ENCODE results near the gene AMZ1.

The AMZ1 gene

DNA sequence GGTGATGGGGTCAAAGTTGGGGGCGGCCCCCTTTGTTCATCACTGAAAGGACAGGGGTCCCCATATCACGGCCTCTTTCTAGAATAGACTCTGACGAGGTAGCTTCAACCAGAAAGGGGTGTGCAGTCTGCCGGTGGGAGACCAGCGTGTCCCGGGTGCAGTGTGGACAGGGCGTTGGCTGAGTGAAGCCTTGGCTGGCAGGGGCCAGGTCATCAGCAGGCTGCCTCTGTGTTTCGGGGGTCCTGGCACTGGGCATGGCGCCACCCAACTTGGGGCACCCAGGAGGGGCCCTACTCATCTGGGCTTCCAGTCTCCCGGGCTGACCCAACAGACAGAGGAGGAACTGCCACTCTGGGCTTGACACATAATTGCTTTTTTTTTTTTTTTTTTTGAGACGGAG lies 3.5 kb upstream of the AMZ1 start:
- no peak overlapping the region for H2AK5ac ChIP-seq (ENCODE audit: low read length)
- no peaks in the 10 kb centered on the region for H3K79me1 ChIP-seq (ENCODE audit: low read length)
- no peak overlapping the region for H3K56ac ChIP-seq (ENCODE audit: low read length)
- H3K4me1 ChIP-seq (ENCODE audit: control insufficient read depth, low read depth, low read length), result no peaks in the 10 kb centered on the region
- H3K27ac ChIP-seq (ENCODE audit: low read depth, low read length), result no peak overlapping the region
- no peak overlapping the region for H3K9ac ChIP-seq (ENCODE audit: low read length)
- no peak for DNase-seq
- no peak overlapping the region for H2BK15ac ChIP-seq (replicated peaks; ENCODE audit: low read depth)
- H3K18ac ChIP-seq (ENCODE audit: low read length), result no peak overlapping the region
- no peak overlapping the region for H3K4me3 ChIP-seq (ENCODE audit: low read length)
- H2BK5ac ChIP-seq (ENCODE audit: low read length), result no peak overlapping the region
- no peak overlapping the region for H3K23ac ChIP-seq (ENCODE audit: low read length)
- H4K5ac ChIP-seq (ENCODE audit: low read length), result no peak overlapping the region
- no peak overlapping the region for H3K4me2 ChIP-seq (ENCODE audit: low read length)
- no CpG with 5 or more reads among the region's 11 CpGs for WGBS (ENCODE audit: extremely low coverage, insufficient coverage, low lambda C conversion rate)
- no peak overlapping the region for H4K8ac ChIP-seq (ENCODE audit: low read depth, low read length)
- no peak overlapping the region for H2BK120ac ChIP-seq (ENCODE audit: low read depth, low read length)
- no peaks in the 10 kb centered on the region for H3K79me2 ChIP-seq (ENCODE audit: control insufficient read depth, insufficient read depth, low read length)
- peaks cover 12% of the 10 kb centered on the region for H3K27me3 ChIP-seq (ENCODE audit: insufficient read depth, low read length, poor library complexity)
- H3K36me3 ChIP-seq (ENCODE audit: control insufficient read depth, insufficient read depth, low read length), result no peaks in the 10 kb centered on the region
- H3K4ac ChIP-seq (ENCODE audit: low read depth, low read length), result no peak overlapping the region

GRCh38 chr7:2686101-2686500 lies 1.9 kb upstream of the AMZ1 start:
- Histone ChIP-seq H2BK15ac (replicated peaks; ENCODE audit: low read depth) (no peak overlapping the region), H3K56ac (ENCODE audit: low read length) (no peak overlapping the region), H3K23ac (ENCODE audit: low read length) (no peak overlapping the region), H3K18ac (ENCODE audit: low read length) (no peak overlapping the region), H2BK120ac (ENCODE audit: low read depth, low read length) (no peak overlapping the region), H3K79me1 (ENCODE audit: low read length) (no peaks in the 10 kb centered on the region), H3K27me3 (ENCODE audit: insufficient read depth, low read length, poor library complexity) (peaks cover 12% of the 10 kb centered on the region), H3K4me1 (ENCODE audit: control insufficient read depth, low read depth, low read length) (no peaks in the 10 kb centered on the region), H3K9ac (ENCODE audit: low read length) (no peak overlapping the region), H4K8ac (ENCODE audit: low read depth, low read length) (no peak overlapping the region), H2BK5ac (ENCODE audit: low read length) (no peak overlapping the region), H3K79me2 (ENCODE audit: control insufficient read depth, insufficient read depth, low read length) (no peaks in the 10 kb centered on the region), H2AK5ac (ENCODE audit: low read length) (no peak overlapping the region), H4K5ac (ENCODE audit: low read length) (no peak overlapping the region), H3K4me2 (ENCODE audit: low read length) (no peak overlapping the region), H3K4me3 (ENCODE audit: low read length) (no peak overlapping the region), H3K36me3 (ENCODE audit: control insufficient read depth, insufficient read depth, low read length) (no peaks in the 10 kb centered on the region), H3K4ac (ENCODE audit: low read depth, low read length) (no peak overlapping the region), H3K27ac (ENCODE audit: low read depth, low read length) (no peak overlapping the region)
- no peak for DNase-seq
- WGBS (ENCODE audit: extremely low coverage, insufficient coverage, low lambda C conversion rate), result no CpG with 5 or more reads among the region's 14 CpGs

DNA sequence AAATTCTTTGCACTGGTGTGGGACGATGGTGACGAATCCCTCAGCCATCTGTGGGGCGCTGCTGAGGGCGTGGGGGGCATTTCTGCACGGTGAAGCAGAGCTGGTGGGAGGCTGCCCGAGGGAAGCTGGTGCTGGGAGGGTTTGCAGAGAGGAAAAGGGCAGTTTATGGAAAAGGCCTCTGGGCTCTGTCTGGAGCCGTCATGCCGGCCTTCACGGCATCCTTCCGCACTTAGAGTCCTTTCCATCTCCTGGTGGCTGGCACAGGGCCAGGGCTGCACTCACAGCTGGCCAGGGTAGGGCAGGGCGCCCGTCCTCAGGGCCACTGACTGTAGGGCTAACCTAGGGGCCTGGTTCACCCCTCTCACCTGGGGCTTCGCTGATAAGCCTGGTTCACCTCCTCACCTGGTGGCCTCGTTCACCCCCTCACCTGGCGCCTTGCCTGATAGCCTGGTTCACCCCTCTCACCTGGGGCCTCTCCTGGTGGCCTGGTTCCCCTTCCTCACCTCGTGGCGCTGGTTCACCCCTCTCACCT lies 598 bp upstream of the AMZ1 start:
- Histone ChIP-seq H3K9ac (ENCODE audit: low read length) (peak overlapping the region; percentile 32), H4K5ac (ENCODE audit: low read length) (no peak overlapping the region), H3K79me2 (ENCODE audit: control insufficient read depth, insufficient read depth, low read length) (no peaks in the 10 kb centered on the region), H2BK120ac (ENCODE audit: low read depth, low read length) (no peak overlapping the region), H2BK5ac (ENCODE audit: low read length) (no peak overlapping the region), H4K8ac (ENCODE audit: low read depth, low read length) (no peak overlapping the region), H3K56ac (ENCODE audit: low read length) (peak overlapping the region; percentile 56), H3K79me1 (ENCODE audit: low read length) (no peaks in the 10 kb centered on the region), H3K4ac (ENCODE audit: low read depth, low read length) (no peak overlapping the region), H3K36me3 (ENCODE audit: control insufficient read depth, insufficient read depth, low read length) (no peaks in the 10 kb centered on the region), H3K23ac (ENCODE audit: low read length) (no peak overlapping the region), H3K27ac (ENCODE audit: low read depth, low read length) (no peak overlapping the region), H3K18ac (ENCODE audit: low read length) (no peak overlapping the region), H3K4me3 (ENCODE audit: low read length) (no peak overlapping the region), H3K4me1 (ENCODE audit: control insufficient read depth, low read depth, low read length) (no peaks in the 10 kb centered on the region), H2AK5ac (ENCODE audit: low read length) (no peak overlapping the region), H2BK15ac (replicated peaks; ENCODE audit: low read depth) (no peak overlapping the region), H3K27me3 (ENCODE audit: insufficient read depth, low read length, poor library complexity) (peaks cover 12% of the 10 kb centered on the region), H3K4me2 (ENCODE audit: low read length) (peak overlapping the region; percentile 13)
- DNase-seq, result no peak
- WGBS (ENCODE audit: extremely low coverage, insufficient coverage, low lambda C conversion rate), result no CpG with 5 or more reads among the region's 17 CpGs

DNA sequence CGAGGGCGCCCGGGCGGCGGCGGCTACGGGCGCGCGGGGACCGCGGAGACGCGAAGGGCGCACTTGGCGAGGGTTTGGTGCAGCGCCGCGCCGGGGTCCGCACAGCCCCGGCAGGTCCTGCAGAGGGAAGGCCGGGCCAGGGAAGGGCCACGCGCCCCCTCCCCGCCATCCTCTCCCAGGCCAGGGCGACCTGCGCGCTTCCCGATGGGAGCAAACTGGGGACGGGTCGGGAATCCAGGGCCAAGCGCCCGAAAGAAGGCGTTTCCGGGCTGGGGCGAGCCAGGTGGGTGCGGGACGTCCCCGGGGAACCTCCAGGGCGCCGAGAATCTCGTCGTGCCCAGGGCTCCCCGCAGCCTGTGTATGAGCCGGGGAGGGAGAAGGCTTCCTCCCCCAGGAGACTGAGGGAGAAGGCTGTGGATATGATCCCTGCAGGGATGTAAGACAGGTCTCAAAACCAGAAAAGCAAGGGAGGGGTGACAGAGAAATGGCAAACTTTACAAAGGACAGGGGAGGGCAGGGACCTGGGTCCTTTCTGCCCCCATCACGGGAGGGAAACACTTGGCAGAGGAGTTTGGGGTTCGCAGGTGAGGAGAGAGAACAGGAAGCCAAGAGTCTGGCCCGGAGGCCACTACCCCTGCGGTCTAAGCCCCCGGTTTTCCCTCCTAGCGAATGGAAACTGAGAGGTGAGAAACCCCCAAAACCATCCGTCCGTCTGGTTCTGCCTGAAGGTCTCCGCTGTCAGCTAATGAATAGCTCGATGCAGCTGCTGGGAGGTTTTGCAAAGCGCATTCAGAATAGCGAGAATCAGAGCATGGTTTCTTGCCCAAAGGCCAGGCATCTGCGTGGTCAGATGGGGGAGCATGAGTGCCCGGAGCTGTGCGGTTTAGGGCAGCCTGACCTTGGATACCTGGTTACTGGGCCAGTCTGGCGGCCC lies 674 bp downstream of the AMZ1 start:
- H2AK5ac ChIP-seq (ENCODE audit: low read length), result no peak overlapping the region
- DNase-seq, result no peak
- peak overlapping the region; percentile 61 for H3K4me2 ChIP-seq (ENCODE audit: low read length)
- no peak overlapping the region for H3K4ac ChIP-seq (ENCODE audit: low read depth, low read length)
- H3K23ac ChIP-seq (ENCODE audit: low read length), result no peak overlapping the region
- H4K8ac ChIP-seq (ENCODE audit: low read depth, low read length), result no peak overlapping the region
- H2BK5ac ChIP-seq (ENCODE audit: low read length), result no peak overlapping the region
- H3K4me3 ChIP-seq (ENCODE audit: low read length), result no peak overlapping the region
- no peak overlapping the region for H2BK15ac ChIP-seq (replicated peaks; ENCODE audit: low read depth)
- peak overlapping the region; percentile 49 for H3K9ac ChIP-seq (ENCODE audit: low read length)
- H2BK120ac ChIP-seq (ENCODE audit: low read depth, low read length), result no peak overlapping the region
- H3K18ac ChIP-seq (ENCODE audit: low read length), result no peak overlapping the region
- peak overlapping the region; percentile 64 for H3K56ac ChIP-seq (ENCODE audit: low read length)
- H3K27me3 ChIP-seq (ENCODE audit: insufficient read depth, low read length, poor library complexity), result peaks cover 12% of the 10 kb centered on the region
- no peak overlapping the region for H4K5ac ChIP-seq (ENCODE audit: low read length)
- H3K36me3 ChIP-seq (ENCODE audit: control insufficient read depth, insufficient read depth, low read length), result no peaks in the 10 kb centered on the region
- no peaks in the 10 kb centered on the region for H3K79me1 ChIP-seq (ENCODE audit: low read length)
- no peaks in the 10 kb centered on the region for H3K4me1 ChIP-seq (ENCODE audit: control insufficient read depth, low read depth, low read length)
- no CpG with 5 or more reads among the region's 62 CpGs for WGBS (ENCODE audit: extremely low coverage, insufficient coverage, low lambda C conversion rate)
- H3K27ac ChIP-seq (ENCODE audit: low read depth, low read length), result no peak overlapping the region
- H3K79me2 ChIP-seq (ENCODE audit: control insufficient read depth, insufficient read depth, low read length), result no peaks in the 10 kb centered on the region

GRCh38 chr7:2689343-2689847 lies 1.4 kb downstream of the AMZ1 start:
- Histone ChIP-seq H3K56ac (ENCODE audit: low read length) (no peak overlapping the region), H3K4me2 (ENCODE audit: low read length) (no peak overlapping the region), H3K4ac (ENCODE audit: low read depth, low read length) (no peak overlapping the region), H3K27ac (ENCODE audit: low read depth, low read length) (no peak overlapping the region), H3K18ac (ENCODE audit: low read length) (no peak overlapping the region), H2BK120ac (ENCODE audit: low read depth, low read length) (no peak overlapping the region), H3K36me3 (ENCODE audit: control insufficient read depth, insufficient read depth, low read length) (no peaks in the 10 kb centered on the region), H3K9ac (ENCODE audit: low read length) (no peak overlapping the region), H3K79me2 (ENCODE audit: control insufficient read depth, insufficient read depth, low read length) (no peaks in the 10 kb centered on the region), H4K8ac (ENCODE audit: low read depth, low read length) (no peak overlapping the region), H3K4me1 (ENCODE audit: control insufficient read depth, low read depth, low read length) (no peaks in the 10 kb centered on the region), H2BK5ac (ENCODE audit: low read length) (no peak overlapping the region), H4K5ac (ENCODE audit: low read length) (no peak overlapping the region), H3K27me3 (ENCODE audit: insufficient read depth, low read length, poor library complexity) (peaks cover 12% of the 10 kb centered on the region), H3K23ac (ENCODE audit: low read length) (no peak overlapping the region), H2BK15ac (replicated peaks; ENCODE audit: low read depth) (no peak overlapping the region), H2AK5ac (ENCODE audit: low read length) (no peak overlapping the region), H3K79me1 (ENCODE audit: low read length) (no peaks in the 10 kb centered on the region), H3K4me3 (ENCODE audit: low read length) (no peak overlapping the region)
- no CpG with 5 or more reads among the region's 16 CpGs for WGBS (ENCODE audit: extremely low coverage, insufficient coverage, low lambda C conversion rate)
- DNase-seq, result no peak
